ENCODE results near the gene KLHL29.
A peak's percentile ranks its signal among the peaks of the same experiment; 100 is the strongest.

Gene KLHL29

DNA sequence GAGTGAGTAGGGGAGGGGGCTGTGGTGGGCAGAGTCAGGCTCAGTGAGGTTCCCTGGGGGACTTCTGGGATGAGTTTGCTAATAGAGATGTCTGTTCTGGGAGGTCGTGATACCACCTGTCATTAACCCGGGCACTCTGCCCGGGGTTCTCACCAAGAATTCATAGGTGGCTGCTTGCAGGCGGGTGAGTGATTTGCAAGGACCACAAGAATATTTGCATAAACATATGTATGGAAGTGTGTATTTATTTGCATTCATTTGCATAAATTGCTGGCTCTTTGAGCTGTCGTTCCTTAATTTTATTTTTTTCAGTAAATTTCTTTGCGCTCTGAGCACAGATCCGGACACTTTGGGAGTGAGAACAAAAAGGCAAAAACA is 282.0 kb downstream of the KLHL29 start:
- Mint-ChIP-seq H3K9me3 (no peaks in the 10 kb centered on the region), H3K27me3 (peaks cover 12% of the 10 kb centered on the region), H3K36me3 (ENCODE audit: low read depth) (no peaks in the 10 kb centered on the region), H3K4me1 (no peaks in the 10 kb centered on the region), H3K4me3 (no peak overlapping the region), H3K27ac (no peak overlapping the region)
- ATAC-seq (no peak), DNase-seq (no peak)

DNA sequence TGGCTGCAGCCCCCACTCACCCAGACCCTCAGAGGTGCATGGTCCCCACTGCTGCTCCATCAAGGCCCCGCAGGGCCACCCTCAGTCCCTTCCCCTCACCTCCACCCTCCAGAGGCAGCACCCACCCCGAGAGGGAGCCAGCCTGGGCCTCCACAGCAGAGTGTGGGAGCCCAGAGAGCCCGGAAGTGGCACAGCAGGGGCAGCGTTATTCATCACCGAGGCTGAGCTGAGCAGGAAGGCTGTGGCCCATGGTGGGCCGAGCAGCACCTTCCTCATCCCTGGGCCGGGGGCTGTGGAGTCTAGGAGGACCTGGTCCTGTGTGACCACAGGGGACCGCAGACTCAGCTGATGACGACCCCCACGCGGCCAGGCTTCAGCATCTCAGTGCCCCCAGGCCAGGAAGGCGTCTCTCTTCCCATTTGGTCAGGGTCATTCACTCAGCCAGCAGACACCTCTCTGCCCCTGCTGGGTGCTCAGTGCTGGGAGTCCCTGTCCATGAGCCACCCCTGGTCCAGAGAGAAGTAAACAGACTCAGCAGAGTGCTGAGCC is 283.9 kb downstream of the KLHL29 start:
- H3K4me1 Mint-ChIP-seq: no peaks in the 10 kb centered on the region
- peaks cover 5% of the 10 kb centered on the region for H3K27me3 Mint-ChIP-seq
- H3K4me3 Mint-ChIP-seq: no peak overlapping the region
- ATAC-seq (no peak), DNase-seq (no peak)
- H3K36me3 Mint-ChIP-seq (ENCODE audit: low read depth): no peaks in the 10 kb centered on the region
- H3K9me3 Mint-ChIP-seq: no peaks in the 10 kb centered on the region
- no peak overlapping the region for H3K27ac Mint-ChIP-seq

DNA sequence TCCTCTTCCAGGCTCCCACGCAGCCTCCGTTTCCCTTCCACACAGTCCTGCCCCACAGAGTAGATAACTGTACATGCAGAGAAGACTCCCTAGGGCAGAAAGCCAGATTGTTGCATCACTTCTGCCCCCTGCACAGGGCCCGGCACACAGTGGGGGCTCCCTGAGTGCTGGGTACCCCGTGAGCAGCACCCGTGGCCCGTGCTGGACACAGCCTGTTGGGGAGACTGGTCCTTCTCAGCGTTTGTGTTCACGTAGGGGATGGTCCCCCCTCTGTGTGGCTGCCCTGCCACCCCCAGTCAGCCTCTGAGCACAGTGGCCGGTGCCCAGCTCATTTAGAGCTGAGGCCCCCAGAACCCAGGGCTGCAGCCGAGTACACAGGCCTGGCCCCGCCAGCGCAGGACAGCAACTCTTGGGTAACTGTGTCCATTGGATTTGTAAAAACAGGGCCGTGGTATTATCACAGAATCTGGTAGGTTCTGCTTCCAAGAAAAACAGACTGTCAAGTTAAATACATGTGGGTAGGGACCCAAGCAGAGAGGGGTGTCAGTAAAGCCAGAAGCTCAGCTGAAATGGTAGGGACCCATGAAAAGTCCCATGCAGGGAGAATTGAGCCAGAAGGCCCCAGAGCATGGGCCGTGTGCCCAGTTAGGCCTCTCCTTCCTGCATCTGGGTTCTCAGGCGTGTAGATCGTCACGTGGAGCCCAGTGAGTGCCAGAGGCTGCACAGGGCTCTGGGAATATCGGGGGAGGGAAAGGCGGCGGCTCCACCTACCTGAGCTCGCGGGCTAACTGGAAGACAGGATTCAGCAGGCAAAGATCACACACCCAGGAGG is 284.6 kb downstream of the KLHL29 start:
- DNase-seq (no peak), ATAC-seq (no peak)
- no peaks in the 10 kb centered on the region for H3K36me3 Mint-ChIP-seq (ENCODE audit: low read depth)
- H3K9me3 Mint-ChIP-seq: no peaks in the 10 kb centered on the region
- H3K27me3 Mint-ChIP-seq: no peaks in the 10 kb centered on the region
- no peak overlapping the region for H3K4me3 Mint-ChIP-seq
- no peaks in the 10 kb centered on the region for H3K4me1 Mint-ChIP-seq
- H3K27ac Mint-ChIP-seq: no peak overlapping the region

DNA sequence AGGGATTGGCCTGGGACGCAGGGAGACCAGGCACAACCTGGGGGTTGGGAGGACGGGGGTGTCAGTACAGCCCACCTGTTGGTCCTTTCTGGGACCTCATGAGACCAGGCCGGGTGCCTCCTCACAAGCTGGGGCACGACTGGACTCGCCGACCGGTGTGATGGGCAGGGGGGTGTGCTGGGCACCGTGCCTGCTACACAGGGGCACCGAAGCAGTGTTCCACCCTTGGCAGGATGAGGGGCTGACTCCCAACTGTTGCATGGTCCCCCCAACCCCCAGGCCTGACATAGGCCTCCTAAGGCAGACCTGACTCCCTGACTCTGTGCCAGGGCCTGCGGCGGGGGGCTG is 285.2 kb downstream of the KLHL29 start:
- Mint-ChIP-seq H3K27me3 (no peaks in the 10 kb centered on the region), H3K36me3 (ENCODE audit: low read depth) (no peaks in the 10 kb centered on the region), H3K4me3 (no peak overlapping the region), H3K27ac (no peak overlapping the region), H3K4me1 (no peaks in the 10 kb centered on the region), H3K9me3 (no peaks in the 10 kb centered on the region)
- no peak for ATAC-seq
- no peak for DNase-seq

DNA sequence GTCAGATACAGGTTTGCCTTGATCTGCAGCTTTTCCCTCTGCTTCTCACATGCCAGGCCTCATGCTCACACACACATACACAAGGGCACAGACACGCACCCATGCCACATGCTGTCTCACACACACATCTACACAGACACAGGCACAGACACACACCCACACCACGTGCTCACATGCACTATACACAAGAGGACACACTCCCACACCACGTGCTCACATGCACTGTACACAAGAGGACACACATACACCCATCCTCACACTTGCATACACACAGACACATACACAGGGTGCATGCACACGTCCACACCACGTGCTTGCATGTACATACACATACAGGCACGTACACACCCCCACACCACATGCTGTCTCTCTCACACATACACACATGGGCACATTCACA is 288.1 kb downstream of the KLHL29 start:
- Mint-ChIP-seq H3K4me3 (no peak overlapping the region), H3K36me3 (ENCODE audit: low read depth) (no peaks in the 10 kb centered on the region), H3K4me1 (no peaks in the 10 kb centered on the region), H3K9me3 (peaks cover 6% of the 10 kb centered on the region), H3K27me3 (peaks cover 3% of the 10 kb centered on the region), H3K27ac (no peak overlapping the region)
- ATAC-seq (no peak), DNase-seq (no peak)

DNA sequence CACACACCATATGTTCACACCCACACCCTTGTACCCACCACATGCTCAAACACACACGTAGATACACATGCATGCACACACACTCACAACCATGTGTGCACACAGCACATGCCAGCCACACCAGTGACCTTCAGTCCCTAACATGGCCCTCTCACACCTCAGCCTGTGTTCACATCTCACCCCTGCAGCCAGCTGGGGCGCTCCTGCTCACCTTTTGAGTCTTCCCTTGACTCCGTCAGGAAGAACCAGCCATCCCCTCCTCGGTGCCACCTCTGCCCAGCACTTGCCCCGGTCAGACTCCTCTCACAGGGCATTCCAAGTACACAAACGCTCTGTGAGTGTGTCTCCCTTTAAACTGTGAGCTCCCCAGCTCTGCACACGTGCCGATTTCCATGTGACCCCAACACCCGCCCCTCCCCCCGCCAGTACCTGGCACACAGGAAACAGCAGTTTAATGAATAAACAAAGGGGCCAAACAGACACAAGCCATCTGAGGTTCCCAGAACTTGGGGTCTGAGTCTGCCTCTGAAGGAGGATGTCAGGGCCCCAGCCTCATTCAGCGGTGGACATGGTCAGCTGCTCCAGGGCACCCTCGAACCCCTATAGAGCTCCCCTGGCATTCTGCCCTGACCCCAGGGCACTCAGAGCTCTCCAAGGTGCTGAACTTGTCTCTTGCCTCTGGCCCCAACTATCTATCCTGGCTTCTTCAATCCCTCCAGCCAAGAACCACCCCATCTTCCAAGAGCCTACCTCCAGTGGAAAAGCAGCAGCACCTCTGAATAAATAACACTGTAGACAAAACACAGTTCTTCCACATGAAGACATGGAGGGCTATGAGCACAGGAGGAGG is 289.1 kb downstream of the KLHL29 start:
- H3K36me3 Mint-ChIP-seq (ENCODE audit: low read depth): no peaks in the 10 kb centered on the region
- DNase-seq (no peak), ATAC-seq (no peak)
- H3K9me3 Mint-ChIP-seq: peaks cover 8% of the 10 kb centered on the region
- no peak overlapping the region for H3K4me3 Mint-ChIP-seq
- no peaks in the 10 kb centered on the region for H3K4me1 Mint-ChIP-seq
- no peak overlapping the region for H3K27ac Mint-ChIP-seq
- H3K27me3 Mint-ChIP-seq: peaks cover 3% of the 10 kb centered on the region

DNA sequence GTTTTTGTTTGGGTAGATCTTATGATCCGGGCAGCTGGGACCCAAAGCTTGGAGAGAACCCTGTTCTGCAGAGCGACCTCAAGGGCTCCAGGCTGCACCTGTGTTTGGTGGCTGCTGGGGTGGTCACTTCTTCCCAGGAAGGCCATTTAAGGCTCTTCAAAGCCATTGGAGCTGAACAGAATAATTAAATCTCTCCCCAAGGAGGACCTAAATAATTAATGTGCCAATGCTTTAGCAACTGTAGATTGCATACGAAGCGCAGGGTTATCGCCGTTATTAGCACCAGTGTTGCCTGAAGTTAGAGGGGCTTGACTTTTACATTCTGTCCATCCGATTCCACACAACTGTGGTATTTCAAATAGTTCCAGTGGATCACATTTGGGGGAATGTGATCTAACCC is 290.5 kb downstream of the KLHL29 start:
- no peak for ATAC-seq
- H3K27me3 Mint-ChIP-seq: peaks cover 3% of the 10 kb centered on the region
- no peak overlapping the region for H3K4me3 Mint-ChIP-seq
- no peak for DNase-seq
- no peaks in the 10 kb centered on the region for H3K36me3 Mint-ChIP-seq (ENCODE audit: low read depth)
- no peaks in the 10 kb centered on the region for H3K4me1 Mint-ChIP-seq
- H3K27ac Mint-ChIP-seq: no peak overlapping the region
- peaks cover 8% of the 10 kb centered on the region for H3K9me3 Mint-ChIP-seq

DNA sequence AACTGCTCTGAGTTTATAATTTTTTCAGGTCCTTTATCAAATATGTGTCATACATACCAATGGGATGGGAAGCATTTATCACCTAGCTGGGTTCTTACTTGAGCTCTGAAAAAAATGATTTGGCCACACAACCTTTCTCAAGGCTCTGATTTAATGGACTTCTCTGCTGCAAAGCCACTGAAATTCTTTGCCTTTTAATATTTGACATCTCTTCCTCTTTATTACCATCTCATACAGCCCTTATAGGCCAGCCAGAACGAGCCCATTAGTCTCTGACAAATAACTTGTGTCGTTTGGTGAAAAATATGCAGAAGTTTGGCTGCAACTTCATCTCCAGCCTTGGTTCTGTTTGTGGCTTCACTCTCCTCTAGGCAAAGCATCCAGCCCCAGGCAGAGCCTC is 292.9 kb downstream of the KLHL29 start:
- no peaks in the 10 kb centered on the region for H3K4me1 Mint-ChIP-seq
- no peaks in the 10 kb centered on the region for H3K36me3 Mint-ChIP-seq (ENCODE audit: low read depth)
- no peak overlapping the region for H3K4me3 Mint-ChIP-seq
- no peak overlapping the region for H3K27ac Mint-ChIP-seq
- DNase-seq: no peak
- peaks cover 8% of the 10 kb centered on the region for H3K9me3 Mint-ChIP-seq
- H3K27me3 Mint-ChIP-seq: peaks cover 3% of the 10 kb centered on the region
- no peak for ATAC-seq

DNA sequence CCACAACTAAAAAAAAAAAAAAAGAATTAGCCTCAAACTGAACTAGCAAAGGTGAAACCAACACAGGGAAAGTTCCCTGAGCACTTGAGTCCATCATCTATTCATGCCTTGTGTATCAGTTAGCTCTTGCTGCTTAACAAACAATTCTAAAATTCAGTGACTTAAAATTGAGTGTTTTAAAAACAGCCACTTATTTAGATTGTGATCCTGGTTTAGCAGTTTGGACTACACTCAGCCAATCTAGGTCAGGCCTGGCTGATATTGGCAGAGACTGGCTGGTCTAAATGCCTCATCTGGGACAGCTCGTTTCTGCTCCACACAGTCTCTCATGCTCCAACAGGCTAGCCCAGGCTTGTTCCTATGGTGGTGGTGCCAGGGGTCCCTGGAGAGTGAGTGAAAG is 294.1 kb downstream of the KLHL29 start:
- Mint-ChIP-seq H3K4me3 (no peak overlapping the region), H3K4me1 (no peaks in the 10 kb centered on the region), H3K27me3 (peaks cover 3% of the 10 kb centered on the region), H3K27ac (no peak overlapping the region), H3K36me3 (ENCODE audit: low read depth) (no peaks in the 10 kb centered on the region), H3K9me3 (peaks cover 8% of the 10 kb centered on the region)
- no peak for ATAC-seq
- no peak for DNase-seq

DNA sequence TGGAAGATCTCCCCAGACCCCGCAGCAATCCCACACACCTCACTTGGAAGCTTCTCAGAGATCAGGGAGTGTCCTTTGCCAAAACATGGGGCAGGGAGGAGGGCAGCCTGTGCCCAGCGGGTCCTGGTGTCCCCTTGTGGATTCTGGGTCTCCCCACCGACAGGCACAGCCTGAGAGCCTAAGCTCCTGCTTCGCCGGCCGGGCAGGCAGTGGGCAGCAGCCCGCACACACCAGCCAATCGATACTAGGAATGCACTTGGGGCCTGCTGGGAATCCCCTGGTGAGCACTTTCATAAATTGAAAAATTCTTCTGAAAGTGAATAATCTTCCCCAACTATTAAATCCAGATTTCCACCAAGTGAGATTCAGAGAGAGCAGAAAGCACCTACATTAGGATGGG is 296.0 kb downstream of the KLHL29 start:
- H3K27ac Mint-ChIP-seq: no peak overlapping the region
- DNase-seq (no peak), ATAC-seq (no peak)
- no peaks in the 10 kb centered on the region for H3K4me1 Mint-ChIP-seq
- H3K9me3 Mint-ChIP-seq: peaks cover 8% of the 10 kb centered on the region
- H3K27me3 Mint-ChIP-seq: peaks cover under 1% of the 10 kb centered on the region
- H3K4me3 Mint-ChIP-seq: no peak overlapping the region
- no peaks in the 10 kb centered on the region for H3K36me3 Mint-ChIP-seq (ENCODE audit: low read depth)

DNA sequence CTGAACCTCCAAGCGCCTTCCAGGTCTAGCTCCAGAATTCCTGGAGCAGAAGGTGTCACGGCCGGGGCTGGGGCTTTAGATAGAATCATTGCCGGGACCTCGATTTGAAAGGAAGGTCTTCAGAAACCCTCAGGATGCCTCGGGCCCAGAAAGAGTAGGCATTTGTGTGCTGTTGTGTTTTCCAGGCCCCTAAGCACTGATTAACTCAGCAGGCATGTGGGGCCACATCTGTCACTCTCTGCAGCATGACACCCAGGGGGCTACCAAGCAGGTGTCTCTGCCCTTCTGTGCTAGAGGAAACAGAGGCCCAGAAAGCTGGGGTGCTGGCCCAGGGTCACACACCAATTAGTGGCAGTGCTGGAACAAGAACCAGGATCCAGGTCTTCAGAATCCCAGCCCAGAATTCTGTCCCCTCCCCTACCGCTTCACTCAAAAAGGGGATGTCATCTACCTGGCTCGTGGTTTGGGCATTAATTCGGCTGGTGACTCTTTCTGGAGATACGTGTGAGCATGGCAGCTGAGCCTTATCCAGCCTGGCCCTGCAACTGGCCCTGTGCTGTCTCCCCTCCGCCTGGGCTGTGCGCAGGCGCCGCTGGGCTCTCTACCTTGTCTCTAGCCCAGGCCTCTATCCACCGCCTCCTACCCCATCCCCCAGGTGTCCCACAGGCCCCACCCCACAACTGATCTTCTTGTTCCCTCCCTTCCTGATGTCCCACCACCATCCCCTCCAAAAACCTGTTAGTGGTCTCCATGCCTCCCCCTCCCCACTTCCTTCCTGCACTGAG is 296.6 kb downstream of the KLHL29 start:
- DNase-seq (no peak), ATAC-seq (peak; percentile 20)
- Mint-ChIP-seq H3K36me3 (ENCODE audit: low read depth) (no peaks in the 10 kb centered on the region), H3K27ac (no peak overlapping the region), H3K9me3 (peaks cover 8% of the 10 kb centered on the region), H3K4me3 (no peak overlapping the region), H3K27me3 (no peaks in the 10 kb centered on the region), H3K4me1 (no peaks in the 10 kb centered on the region)

DNA sequence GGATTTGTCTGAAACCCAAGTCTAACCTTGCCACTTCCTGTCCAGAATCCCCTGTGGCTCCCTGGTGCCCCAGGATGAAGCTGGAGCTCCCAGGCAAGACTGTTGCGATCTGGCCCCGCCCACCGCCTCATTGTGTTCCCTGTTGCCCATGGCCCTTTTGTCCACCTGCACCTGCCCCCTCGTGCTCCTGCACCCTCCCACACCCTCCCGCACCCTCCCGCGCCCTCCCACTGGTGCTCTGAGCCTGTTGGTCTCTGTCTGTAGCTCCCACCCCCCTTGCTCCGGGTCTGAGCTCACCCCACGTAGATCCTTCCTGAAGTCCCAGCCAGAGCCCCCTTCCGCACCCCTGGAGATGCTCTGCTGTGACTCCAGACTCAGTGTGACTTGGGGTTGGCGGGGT is 297.5 kb downstream of the KLHL29 start:
- no peaks in the 10 kb centered on the region for H3K36me3 Mint-ChIP-seq (ENCODE audit: low read depth)
- no peaks in the 10 kb centered on the region for H3K4me1 Mint-ChIP-seq
- no peak for DNase-seq
- ATAC-seq: no peak
- H3K27ac Mint-ChIP-seq: no peak overlapping the region
- H3K9me3 Mint-ChIP-seq: peaks cover 8% of the 10 kb centered on the region
- no peak overlapping the region for H3K4me3 Mint-ChIP-seq
- H3K27me3 Mint-ChIP-seq: no peaks in the 10 kb centered on the region

DNA sequence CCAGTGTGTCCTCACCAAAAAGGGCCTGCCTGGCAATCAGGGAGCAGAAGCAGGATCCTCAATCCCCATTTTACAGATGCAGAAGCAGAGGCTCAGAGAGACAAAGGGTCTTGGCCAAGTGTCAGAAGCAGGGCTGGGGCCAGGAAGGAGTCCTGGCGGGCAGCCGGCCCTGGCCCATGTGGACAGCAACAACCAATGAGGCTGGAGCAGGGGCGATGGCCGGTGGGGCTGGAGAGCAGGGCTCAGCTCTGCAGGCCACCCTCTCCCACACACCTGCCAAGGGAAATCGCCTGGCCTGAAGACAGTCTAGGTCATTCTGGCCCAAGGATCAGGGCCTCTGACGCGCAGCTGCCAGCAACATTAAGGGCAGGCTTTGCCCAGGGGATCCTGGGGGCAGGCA is 298.0 kb downstream of the KLHL29 start:
- no peak for DNase-seq
- no peak for ATAC-seq
- H3K36me3 Mint-ChIP-seq (ENCODE audit: low read depth): no peaks in the 10 kb centered on the region

DNA sequence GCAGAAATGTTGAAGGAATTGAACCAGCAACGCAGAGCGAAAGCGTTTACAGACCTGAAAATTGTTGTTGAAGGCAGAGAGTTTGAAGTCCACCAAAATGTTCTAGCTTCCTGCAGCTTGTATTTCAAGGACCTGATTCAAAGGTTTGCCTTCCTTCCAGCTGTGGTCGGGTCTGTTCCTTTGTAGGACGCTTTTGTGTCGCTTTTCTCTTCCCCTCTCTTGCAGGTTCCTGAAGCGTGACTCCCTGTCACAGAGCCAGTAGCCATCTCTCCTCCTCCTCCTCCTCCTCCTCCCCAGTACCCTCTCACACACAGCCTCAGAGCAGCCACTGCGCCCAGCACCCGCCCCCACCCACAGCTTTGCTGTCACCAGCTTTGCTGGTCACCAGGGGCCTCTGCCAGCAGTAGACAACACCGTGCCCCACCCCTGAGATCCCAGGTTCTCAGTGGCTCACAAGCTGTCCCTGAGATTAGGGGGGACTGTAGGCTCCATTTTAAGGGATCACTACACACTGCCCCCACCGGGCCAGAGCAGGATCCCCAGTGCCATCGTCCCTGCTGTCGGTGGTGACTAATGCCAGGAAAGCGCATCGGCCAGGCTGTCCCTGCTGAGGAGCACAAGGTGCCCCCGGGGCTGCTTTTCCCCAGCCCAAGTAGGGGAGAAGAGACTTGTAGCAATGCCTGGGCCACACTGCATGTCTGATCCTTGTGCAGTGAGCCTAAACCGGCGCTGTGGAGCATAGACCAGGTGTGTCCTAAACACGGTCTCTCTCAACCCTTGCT is 299.6 kb downstream of the KLHL29 start:
- H3K27ac Mint-ChIP-seq: no peak overlapping the region

More for the DNA sequence above, 298.0 kb downstream of the KLHL29 start:
- Mint-ChIP-seq H3K27me3 (no peaks in the 10 kb centered on the region), H3K27ac (no peak overlapping the region), H3K4me1 (no peaks in the 10 kb centered on the region), H3K4me3 (no peak overlapping the region), H3K9me3 (peaks cover 3% of the 10 kb centered on the region)

More for the DNA sequence above, 299.6 kb downstream of the KLHL29 start:
- ATAC-seq: no peak
- Mint-ChIP-seq H3K4me3 (no peak overlapping the region), H3K36me3 (ENCODE audit: low read depth) (no peaks in the 10 kb centered on the region), H3K9me3 (no peaks in the 10 kb centered on the region), H3K4me1 (no peaks in the 10 kb centered on the region), H3K27me3 (no peaks in the 10 kb centered on the region)
- no peak for DNase-seq
